ENCODE measurements around the gene PTPRU.

PTPRU gene

DNA sequence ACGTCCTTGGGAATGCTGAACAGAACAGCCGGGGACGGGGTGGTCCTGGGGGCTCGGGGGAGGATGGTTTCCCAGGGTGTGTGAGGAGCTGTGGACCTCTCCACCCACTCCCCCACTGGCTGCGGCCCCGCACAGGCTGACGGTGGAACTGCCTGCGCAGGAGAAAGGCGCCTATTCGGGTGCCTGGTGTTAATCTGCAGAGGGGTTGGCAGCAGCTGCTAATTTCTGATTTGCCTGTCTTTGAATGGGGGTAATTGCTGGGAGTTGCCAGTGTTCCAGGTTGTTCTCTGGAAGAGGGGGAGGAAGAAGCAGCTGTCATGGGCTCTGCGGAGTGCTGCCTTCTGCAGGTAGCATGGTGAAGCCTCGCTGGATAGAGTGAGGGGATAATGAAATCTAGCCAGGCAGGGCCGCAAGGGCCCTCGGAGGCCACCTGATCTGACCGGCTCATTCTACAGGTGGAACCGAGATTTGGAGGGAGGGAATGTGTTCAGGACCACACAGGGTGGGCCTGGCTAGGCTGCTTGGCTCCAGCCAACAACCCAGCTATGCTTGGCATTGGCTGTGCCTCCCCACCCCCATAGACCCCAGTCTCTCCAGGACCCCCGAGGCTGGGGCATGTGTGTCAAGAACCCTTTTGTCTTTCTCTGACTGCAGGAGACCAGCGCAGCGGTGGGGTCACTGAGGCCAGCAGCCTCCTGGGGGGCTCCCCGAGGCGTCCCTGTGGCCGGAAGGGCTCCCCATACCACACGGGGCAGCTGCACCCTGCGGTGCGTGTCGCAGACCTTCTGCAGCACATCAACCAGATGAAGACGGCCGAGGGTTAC, 67.1 kb downstream of the PTPRU start:
- TF ChIP-seq FOXP2 (optimal IDR thresholded peaks at IDR 0.05; ENCODE audit: borderline replicate concordance, extremely low read depth, extremely low read length, insufficient read depth): no peak
- TF ChIP-seq, protein P1, sequence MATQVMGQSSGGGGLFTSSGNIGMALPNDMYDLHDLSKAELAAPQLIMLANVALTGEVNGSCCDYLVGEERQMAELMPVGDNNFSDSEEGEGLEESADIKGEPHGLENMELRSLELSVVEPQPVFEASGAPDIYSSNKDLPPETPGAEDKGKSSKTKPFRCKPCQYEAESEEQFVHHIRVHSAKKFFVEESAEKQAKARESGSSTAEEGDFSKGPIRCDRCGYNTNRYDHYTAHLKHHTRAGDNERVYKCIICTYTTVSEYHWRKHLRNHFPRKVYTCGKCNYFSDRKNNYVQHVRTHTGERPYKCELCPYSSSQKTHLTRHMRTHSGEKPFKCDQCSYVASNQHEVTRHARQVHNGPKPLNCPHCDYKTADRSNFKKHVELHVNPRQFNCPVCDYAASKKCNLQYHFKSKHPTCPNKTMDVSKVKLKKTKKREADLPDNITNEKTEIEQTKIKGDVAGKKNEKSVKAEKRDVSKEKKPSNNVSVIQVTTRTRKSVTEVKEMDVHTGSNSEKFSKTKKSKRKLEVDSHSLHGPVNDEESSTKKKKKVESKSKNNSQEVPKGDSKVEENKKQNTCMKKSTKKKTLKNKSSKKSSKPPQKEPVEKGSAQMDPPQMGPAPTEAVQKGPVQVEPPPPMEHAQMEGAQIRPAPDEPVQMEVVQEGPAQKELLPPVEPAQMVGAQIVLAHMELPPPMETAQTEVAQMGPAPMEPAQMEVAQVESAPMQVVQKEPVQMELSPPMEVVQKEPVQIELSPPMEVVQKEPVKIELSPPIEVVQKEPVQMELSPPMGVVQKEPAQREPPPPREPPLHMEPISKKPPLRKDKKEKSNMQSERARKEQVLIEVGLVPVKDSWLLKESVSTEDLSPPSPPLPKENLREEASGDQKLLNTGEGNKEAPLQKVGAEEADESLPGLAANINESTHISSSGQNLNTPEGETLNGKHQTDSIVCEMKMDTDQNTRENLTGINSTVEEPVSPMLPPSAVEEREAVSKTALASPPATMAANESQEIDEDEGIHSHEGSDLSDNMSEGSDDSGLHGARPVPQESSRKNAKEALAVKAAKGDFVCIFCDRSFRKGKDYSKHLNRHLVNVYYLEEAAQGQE (IDR thresholded peaks at IDR 0.05; ENCODE audit: insufficient read depth in 1 of 2, low read depth in 2 of 2, low read length in 2 of 2): no peak
- TF ChIP-seq SIN3A (IDR thresholded peaks at IDR 0.05; ENCODE audit: borderline replicate concordance, insufficient read depth, low read length): no peak
- no peak for TF ChIP-seq TAF1 (IDR thresholded peaks at IDR 0.05; ENCODE audit: borderline replicate concordance, insufficient read depth, low read length)
- no peak for TF ChIP-seq POLR2AphosphoS5 (IDR thresholded peaks at IDR 0.05; ENCODE audit: low read depth, low read length)

DNA sequence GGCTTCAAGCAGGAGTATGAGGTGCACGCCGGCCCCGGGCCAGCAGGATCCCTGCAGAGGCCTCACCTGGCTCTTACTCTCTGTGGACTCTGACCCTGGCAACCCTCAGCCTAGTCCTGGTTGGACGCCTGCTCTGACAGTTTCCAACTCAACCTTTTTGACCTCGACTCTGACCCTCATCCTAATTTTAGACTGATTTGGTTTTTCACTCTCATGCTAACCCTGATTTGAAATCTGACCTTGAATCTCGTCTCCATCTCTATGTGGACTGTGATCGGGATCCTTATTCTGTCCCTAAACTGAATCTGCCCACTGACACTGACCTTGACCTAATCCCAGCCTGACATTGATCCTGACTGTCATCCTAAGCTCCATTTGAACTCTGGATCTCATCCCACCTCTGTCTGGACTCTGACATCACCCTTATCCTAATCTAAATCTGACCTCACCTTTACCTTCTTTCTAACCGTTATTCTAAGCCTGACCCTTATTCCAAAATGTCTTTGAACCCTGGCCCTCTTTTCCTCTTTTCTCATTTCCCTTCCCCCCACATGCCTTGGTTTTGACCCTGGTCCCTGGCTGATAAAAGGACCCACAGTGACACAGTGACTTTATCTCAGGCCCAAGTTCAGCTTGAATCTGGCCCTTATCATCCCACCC, 67.8 kb downstream of the PTPRU start:
- TF ChIP-seq FOXP2 (optimal IDR thresholded peaks at IDR 0.05; ENCODE audit: borderline replicate concordance, extremely low read depth, extremely low read length, insufficient read depth) (no peak), SIN3A (IDR thresholded peaks at IDR 0.05; ENCODE audit: borderline replicate concordance, insufficient read depth, low read length) (no peak), TAF1 (IDR thresholded peaks at IDR 0.05; ENCODE audit: borderline replicate concordance, insufficient read depth, low read length) (no peak), POLR2AphosphoS5 (IDR thresholded peaks at IDR 0.05; ENCODE audit: low read depth, low read length) (no peak)
- TF ChIP-seq, protein P1 (IDR thresholded peaks at IDR 0.05; ENCODE audit: insufficient read depth in 1 of 2, low read depth in 2 of 2, low read length in 2 of 2): no peak

DNA sequence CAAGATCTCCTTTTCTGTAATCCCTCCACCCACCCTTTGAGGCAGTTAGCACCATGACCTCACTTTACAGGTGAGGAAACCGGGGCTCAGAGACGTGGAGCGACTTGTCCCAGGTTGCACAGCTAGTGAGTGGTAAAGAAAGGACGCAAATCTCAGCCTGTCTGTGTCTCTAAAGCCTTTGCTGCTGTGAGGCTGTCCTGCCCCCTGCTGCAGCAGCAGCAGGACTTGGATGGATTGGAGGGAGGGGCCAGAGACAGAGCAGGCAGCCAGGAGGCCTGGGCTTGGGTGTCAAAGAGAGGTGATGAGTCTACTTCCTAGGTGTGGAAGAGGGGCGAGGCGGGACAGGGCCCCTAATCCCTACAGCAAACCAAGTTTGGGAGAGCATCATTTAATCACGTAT, 69.6 kb downstream of the PTPRU start:
- no peak for TF ChIP-seq POLR2AphosphoS5 (IDR thresholded peaks at IDR 0.05; ENCODE audit: low read depth, low read length)
- no peak for TF ChIP-seq SIN3A (IDR thresholded peaks at IDR 0.05; ENCODE audit: borderline replicate concordance, insufficient read depth, low read length)
- TF ChIP-seq FOXP2 (optimal IDR thresholded peaks at IDR 0.05; ENCODE audit: borderline replicate concordance, extremely low read depth, extremely low read length, insufficient read depth): no peak
- TF ChIP-seq, protein P1 (IDR thresholded peaks at IDR 0.05; ENCODE audit: insufficient read depth in 1 of 2, low read depth in 2 of 2, low read length in 2 of 2): no peak
- no peak for TF ChIP-seq TAF1 (IDR thresholded peaks at IDR 0.05; ENCODE audit: borderline replicate concordance, insufficient read depth, low read length)

DNA sequence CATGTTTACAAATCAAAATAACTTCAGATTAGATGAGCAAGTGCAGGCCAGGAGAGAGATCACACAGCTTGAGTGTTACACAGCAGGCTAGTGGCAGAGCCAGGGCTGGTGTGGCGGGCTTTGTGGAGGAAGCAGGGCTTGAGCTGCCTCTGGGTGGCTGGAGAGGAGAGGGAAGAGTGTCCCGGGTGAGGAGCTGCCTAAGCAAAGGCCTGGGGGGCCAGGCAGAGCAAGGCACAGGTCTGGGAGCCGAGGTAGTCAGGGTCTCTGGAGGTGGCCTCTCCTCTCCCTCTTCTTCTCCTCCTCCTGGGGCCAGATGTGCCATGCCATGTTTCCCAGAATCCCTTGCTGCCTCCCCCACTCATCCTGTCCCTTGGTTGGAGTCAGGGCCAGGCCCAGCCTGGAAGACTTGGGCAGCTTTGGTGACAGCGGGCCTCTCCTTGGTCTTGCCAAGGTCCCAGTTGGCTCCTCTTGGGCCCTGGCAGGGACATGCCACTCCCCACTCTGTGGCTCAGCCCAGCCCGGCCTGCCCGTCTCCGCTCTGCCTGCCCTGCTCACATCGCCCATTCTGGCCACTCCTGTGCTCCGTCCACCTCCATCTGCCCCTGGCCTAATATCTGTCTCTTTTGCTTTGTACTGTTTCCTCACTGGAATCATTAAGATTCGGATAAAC, 70.3 kb downstream of the PTPRU start:
- TF ChIP-seq TAF1 (IDR thresholded peaks at IDR 0.05; ENCODE audit: borderline replicate concordance, insufficient read depth, low read length): no peak
- TF ChIP-seq, protein P1 (IDR thresholded peaks at IDR 0.05; ENCODE audit: insufficient read depth in 1 of 2, low read depth in 2 of 2, low read length in 2 of 2): no peak
- TF ChIP-seq POLR2AphosphoS5 (IDR thresholded peaks at IDR 0.05; ENCODE audit: low read depth, low read length): no peak
- TF ChIP-seq FOXP2 (optimal IDR thresholded peaks at IDR 0.05; ENCODE audit: borderline replicate concordance, extremely low read depth, extremely low read length, insufficient read depth): no peak
- TF ChIP-seq SIN3A (IDR thresholded peaks at IDR 0.05; ENCODE audit: borderline replicate concordance, insufficient read depth, low read length): no peak
